ENCODE measurements around the gene SUSD6. TPM values are rescaled to one million over a fixed set of nuclear protein-coding genes. Genes with fewer than 3 reads are reported as not detected.
A peak's percentile ranks its signal among the peaks of the same experiment; 100 is the strongest.

The SUSD6 gene
- total and polyA plus RNA-seq, 9 of the 15 experiments (the other 6 are each of a cell fraction or from before 2014, with no cell fraction given) = 2.9 to 20.7 (median 5.6) TPM

DNA sequence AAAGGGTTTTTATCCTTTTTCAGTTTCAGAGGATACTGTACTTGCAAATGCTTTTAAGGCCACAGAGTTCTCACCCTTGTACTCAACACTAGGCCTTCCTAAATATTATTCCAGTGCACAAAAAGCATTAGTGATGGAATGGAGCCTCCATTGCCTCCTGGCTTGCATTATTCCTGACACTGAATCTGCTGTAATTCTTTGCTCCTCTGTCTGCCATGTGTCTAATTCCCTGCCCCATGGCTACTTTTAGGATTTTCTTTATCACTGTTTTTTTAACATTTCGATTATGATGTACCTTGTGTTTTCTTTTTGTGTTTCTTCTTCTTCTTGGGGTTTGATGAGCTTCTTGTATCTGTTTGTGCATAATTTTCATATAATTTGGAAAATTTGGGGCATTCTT is 29.5 kb downstream of the SUSD6 start (continued):
- TF ChIP-seq, protein P1, sequence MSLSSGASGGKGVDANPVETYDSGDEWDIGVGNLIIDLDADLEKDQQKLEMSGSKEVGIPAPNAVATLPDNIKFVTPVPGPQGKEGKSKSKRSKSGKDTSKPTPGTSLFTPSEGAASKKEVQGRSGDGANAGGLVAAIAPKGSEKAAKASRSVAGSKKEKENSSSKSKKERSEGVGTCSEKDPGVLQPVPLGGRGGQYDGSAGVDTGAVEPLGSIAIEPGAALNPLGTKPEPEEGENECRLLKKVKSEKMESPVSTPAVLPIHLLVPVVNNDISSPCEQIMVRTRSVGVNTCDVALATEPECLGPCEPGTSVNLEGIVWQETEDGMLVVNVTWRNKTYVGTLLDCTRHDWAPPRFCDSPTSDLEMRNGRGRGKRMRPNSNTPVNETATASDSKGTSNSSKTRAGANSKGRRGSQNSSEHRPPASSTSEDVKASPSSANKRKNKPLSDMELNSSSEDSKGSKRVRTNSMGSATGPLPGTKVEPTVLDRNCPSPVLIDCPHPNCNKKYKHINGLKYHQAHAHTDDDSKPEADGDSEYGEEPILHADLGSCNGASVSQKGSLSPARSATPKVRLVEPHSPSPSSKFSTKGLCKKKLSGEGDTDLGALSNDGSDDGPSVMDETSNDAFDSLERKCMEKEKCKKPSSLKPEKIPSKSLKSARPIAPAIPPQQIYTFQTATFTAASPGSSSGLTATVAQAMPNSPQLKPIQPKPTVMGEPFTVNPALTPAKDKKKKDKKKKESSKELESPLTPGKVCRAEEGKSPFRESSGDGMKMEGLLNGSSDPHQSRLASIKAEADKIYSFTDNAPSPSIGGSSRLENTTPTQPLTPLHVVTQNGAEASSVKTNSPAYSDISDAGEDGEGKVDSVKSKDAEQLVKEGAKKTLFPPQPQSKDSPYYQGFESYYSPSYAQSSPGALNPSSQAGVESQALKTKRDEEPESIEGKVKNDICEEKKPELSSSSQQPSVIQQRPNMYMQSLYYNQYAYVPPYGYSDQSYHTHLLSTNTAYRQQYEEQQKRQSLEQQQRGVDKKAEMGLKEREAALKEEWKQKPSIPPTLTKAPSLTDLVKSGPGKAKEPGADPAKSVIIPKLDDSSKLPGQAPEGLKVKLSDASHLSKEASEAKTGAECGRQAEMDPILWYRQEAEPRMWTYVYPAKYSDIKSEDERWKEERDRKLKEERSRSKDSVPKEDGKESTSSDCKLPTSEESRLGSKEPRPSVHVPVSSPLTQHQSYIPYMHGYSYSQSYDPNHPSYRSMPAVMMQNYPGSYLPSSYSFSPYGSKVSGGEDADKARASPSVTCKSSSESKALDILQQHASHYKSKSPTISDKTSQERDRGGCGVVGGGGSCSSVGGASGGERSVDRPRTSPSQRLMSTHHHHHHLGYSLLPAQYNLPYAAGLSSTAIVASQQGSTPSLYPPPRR (CRISPR knock-in tag; IDR thresholded peaks at IDR 0.05; ENCODE audit: borderline replicate concordance) = no peak
- TF ChIP-seq TOE1 (IDR thresholded peaks at IDR 0.05; ENCODE audit: borderline replicate concordance) (no peak), TOE1 (CRISPR knock-in tag; IDR thresholded peaks at IDR 0.05; ENCODE audit: borderline replicate concordance, low read depth) (no peak), CCNT2 (IDR thresholded peaks at IDR 0.05; ENCODE audit: borderline replicate concordance, extremely low read depth, insufficient read length, low read depth, low read length) (no peak), CC2D1A (IDR thresholded peaks at IDR 0.05) (no peak), ETV1 (tag; conservative IDR thresholded peaks at IDR 0.05; ENCODE audit: low read depth) (no peak), ZNF239 (CRISPR knock-in tag; IDR thresholded peaks at IDR 0.05) (no peak), LCOR (CRISPR knock-in tag; IDR thresholded peaks at IDR 0.05) (no peak), POLR3G (IDR thresholded peaks at IDR 0.05; ENCODE audit: extremely low read depth, insufficient read length, insufficient replicate concordance) (no peak), SMARCE1 (IDR thresholded peaks at IDR 0.05) (no peak), ZNF75A (CRISPR knock-in tag; IDR thresholded peaks at IDR 0.05) (no peak), SMARCA5 (IDR thresholded peaks at IDR 0.05) (no peak), TCFL5 (CRISPR knock-in tag; conservative IDR thresholded peaks at IDR 0.05) (no peak), XRCC3 (IDR thresholded peaks at IDR 0.05) (0 out of 2 replicates have a peak, but pooled peaks have one; percentile 18)
- TF ChIP-seq, protein P2, sequence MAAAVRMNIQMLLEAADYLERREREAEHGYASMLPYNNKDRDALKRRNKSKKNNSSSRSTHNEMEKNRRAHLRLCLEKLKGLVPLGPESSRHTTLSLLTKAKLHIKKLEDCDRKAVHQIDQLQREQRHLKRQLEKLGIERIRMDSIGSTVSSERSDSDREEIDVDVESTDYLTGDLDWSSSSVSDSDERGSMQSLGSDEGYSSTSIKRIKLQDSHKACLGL (CRISPR knock-in tag; IDR thresholded peaks at IDR 0.05; ENCODE audit: borderline replicate concordance, poor library complexity, severe bottlenecking) = no peak
- TF ChIP-seq, protein P3, sequence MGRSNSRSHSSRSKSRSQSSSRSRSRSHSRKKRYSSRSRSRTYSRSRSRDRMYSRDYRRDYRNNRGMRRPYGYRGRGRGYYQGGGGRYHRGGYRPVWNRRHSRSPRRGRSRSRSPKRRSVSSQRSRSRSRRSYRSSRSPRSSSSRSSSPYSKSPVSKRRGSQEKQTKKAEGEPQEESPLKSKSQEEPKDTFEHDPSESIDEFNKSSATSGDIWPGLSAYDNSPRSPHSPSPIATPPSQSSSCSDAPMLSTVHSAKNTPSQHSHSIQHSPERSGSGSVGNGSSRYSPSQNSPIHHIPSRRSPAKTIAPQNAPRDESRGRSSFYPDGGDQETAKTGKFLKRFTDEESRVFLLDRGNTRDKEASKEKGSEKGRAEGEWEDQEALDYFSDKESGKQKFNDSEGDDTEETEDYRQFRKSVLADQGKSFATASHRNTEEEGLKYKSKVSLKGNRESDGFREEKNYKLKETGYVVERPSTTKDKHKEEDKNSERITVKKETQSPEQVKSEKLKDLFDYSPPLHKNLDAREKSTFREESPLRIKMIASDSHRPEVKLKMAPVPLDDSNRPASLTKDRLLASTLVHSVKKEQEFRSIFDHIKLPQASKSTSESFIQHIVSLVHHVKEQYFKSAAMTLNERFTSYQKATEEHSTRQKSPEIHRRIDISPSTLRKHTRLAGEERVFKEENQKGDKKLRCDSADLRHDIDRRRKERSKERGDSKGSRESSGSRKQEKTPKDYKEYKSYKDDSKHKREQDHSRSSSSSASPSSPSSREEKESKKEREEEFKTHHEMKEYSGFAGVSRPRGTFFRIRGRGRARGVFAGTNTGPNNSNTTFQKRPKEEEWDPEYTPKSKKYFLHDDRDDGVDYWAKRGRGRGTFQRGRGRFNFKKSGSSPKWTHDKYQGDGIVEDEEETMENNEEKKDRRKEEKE (IDR thresholded peaks at IDR 0.05; ENCODE audit: borderline replicate concordance in 1 of 2, control insufficient read depth in 1 of 2, low read depth in 2 of 2, low read length in 1 of 2) = no peak
- TF ChIP-seq, protein P4, sequence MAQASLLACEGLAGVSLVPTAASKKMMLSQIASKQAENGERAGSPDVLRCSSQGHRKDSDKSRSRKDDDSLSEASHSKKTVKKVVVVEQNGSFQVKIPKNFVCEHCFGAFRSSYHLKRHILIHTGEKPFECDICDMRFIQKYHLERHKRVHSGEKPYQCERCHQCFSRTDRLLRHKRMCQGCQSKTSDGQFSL (CRISPR knock-in tag; IDR thresholded peaks at IDR 0.05) = no peak
- TF ChIP-seq, protein P4 (tag; IDR thresholded peaks at IDR 0.05) = no peak
